Measurements from ENCODE around the gene ZNF536.

DNA sequence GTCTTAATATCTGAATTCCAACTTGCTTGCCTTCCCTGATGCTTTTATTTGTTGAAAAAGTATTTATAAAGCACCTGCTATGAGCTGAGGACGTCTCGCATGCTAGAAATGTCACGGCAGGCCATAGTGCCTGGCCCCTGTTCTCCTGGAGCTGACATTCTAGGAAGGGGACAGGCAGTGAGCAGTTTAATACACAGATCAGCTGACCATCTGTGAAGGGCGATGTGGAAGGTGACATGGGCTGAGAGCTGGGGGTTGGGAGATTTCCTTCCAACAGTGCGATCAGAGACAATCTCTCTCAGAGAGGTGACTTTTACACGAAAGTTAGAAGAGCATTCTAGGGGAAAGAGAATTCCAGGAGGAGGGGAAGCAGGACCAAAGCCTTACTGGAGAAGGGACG, 153.2 kb downstream of the ZNF536 start:
- TF ChIP-seq CTCF (IDR thresholded peaks at IDR 0.05) (no peak), POLR2AphosphoS5 (IDR thresholded peaks at IDR 0.05) (no peak)

Data from sigmoid colon (tissue), 4 donors.